Measurements from ENCODE around the gene ZNF253.

DNA sequence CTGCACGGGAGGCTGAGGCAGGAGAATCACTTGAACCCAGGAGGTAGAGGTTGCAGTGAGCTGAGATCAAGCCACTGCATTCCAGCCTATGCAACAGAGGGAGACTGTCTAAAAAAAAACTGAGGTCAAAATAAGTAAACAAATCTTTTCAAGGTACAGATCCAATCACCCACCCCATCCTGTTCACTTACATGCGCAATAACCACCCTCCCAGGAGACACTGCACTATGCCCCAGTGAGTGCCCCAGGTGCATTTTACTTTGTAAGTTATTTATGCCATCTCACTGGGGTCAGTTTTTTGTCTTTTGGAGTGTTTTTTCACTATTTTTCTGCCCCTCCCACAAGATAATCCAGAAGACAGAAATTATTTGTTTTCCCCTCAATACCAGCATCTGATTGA is 6.9 kb upstream of the ZNF253 start:
- no peak for TF ChIP-seq POLR2AphosphoS5 (IDR thresholded peaks at IDR 0.05; ENCODE audit: borderline replicate concordance, low read depth, low read length)
- no peak for TF ChIP-seq EZH2 (IDR thresholded peaks at IDR 0.05)
